Activated naive CD4-positive, alpha-beta T cell treated with anti-CD3 and anti-CD28 coated beads, Interleukin-2, amount 10 ng/mL, durations not matched to agents 5 hours and 36 hours (primary cell): ENCODE data around the gene SCAMP4. TPM values are rescaled to one million over a fixed set of nuclear protein-coding genes. Genes with fewer than 3 reads are reported as not detected.

Experiments
- total RNA-seq, 2 experiments: library from RNA; stranded (reverse); gene quantifications; one replicate each; pipeline ENCODE4 v1.2.3, GENCODE V29; 2021

SCAMP4 gene
- total RNA-seq, result 10 to 100 TPM; 35.4 to 36.7 TPM

GRCh38 chr19:1905110-1905862 lies at the start of gene SCAMP4, which contains the start of gene ADAT3:
TSS of gene SCAMP4 (plus strand) at chr19:1905399. CDS start at chr19:1915020, 9,621 bp downstream.
TSS of gene ADAT3 (plus strand) at chr19:1905399. CDS start at chr19:1912048, 6,649 bp downstream.

GRCh38 chr19:1863328-1863637 lies 41.9 kb upstream of the SCAMP4 start, which contains the start of gene KLF16:
TSS of gene KLF16 (minus strand) at chr19:1863579. CDS start at chr19:1863497, 82 bp downstream.

GRCh38 chr19:1885398-1886119 lies 19.6 kb upstream of the SCAMP4 start, which contains the start of gene ABHD17A:
TSS of gene ABHD17A (minus strand) at chr19:1885496. CDS start at chr19:1881566, 3,930 bp downstream.

GRCh38 chr19:1941146-1942077 lies 36.2 kb downstream of the SCAMP4 start, which contains the start of gene CSNK1G2:
TSS of gene CSNK1G2 (plus strand) at chr19:1941172. CDS start at chr19:1969773, 28,601 bp downstream.

Other genes starting within 250 kb of the SCAMP4 start
- not detected for gene ONECUT3, start 151.9 kb upstream of the SCAMP4 start, total RNA-seq
- 10 to 100 TPM; 18.8 to 20.7 TPM for gene ATP8B3, start 93.1 kb upstream of the SCAMP4 start, total RNA-seq
- gene REXO1, start 56.9 kb upstream of the SCAMP4 start, total RNA-seq, result 10 to 100 TPM; 44.5 to 46.7 TPM
- gene KLF16, start 41.8 kb upstream of the SCAMP4 start, total RNA-seq, result 10 to 100 TPM; 23.4 to 25.3 TPM
- 100 to 1,000 TPM; 247 to 248 TPM for gene ABHD17A, start 19.9 kb upstream of the SCAMP4 start, total RNA-seq
- 10 to 100 TPM; 10.8 to 12.5 TPM for gene ADAT3, start within 50 bp of the SCAMP4 start, total RNA-seq
- gene CSNK1G2, start 35.8 kb downstream of the SCAMP4 start, total RNA-seq, result 100 to 1,000 TPM; 125 to 130 TPM
- 10 to 100 TPM; 55.4 to 63.9 TPM for gene BTBD2, start 110.3 kb downstream of the SCAMP4 start, total RNA-seq
- gene MKNK2, start 145.8 kb downstream of the SCAMP4 start, total RNA-seq, result 100 to 1,000 TPM; 333 TPM
- gene MOB3A, start 190.9 kb downstream of the SCAMP4 start, total RNA-seq, result 100 to 1,000 TPM; 236 to 238 TPM
- 10 to 100 TPM; 17.6 to 20.1 TPM for gene IZUMO4, start 191.5 kb downstream of the SCAMP4 start, total RNA-seq
- gene AP3D1, start 246.2 kb downstream of the SCAMP4 start, total RNA-seq, result 10 to 100 TPM; 83.4 to 88.5 TPM